ENCODE results near the gene CDK14.

CDK14 gene

GRCh38 chr7:90972906-90973550 lies 376.9 kb downstream of the CDK14 start:
- peak; percentile 51 for DNase-seq

GRCh38 chr7:90977056-90977455 lies 380.9 kb downstream of the CDK14 start:
- DNase-seq = no peak

- no peak for DNase-seq
These were observed 384.4 kb downstream of the CDK14 start for GRCh38 chr7:90980545-90980944.

DNA sequence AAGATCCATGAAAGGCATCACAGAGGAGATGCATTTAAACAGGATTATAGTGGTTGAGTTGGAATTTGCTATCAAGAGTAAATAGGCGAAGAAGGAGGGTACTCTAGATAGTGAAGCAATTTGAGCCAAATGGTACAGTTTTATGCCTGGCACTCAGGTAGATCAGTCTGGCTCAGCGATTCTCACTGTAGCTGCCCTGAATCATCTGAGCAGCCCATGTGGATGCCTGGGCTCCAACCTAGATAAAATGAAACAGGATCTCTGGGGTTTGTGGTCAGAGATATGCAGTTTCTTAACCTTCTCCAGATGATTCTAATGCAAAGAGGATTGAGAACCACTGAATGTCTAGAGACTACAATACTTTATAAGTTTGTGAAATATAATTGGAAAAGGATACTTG lies 386.1 kb downstream of the CDK14 start:
- no peak for DNase-seq

- no peak for DNase-seq
These were observed 388.6 kb downstream of the CDK14 start for GRCh38 chr7:90984692-90985091.

DNA sequence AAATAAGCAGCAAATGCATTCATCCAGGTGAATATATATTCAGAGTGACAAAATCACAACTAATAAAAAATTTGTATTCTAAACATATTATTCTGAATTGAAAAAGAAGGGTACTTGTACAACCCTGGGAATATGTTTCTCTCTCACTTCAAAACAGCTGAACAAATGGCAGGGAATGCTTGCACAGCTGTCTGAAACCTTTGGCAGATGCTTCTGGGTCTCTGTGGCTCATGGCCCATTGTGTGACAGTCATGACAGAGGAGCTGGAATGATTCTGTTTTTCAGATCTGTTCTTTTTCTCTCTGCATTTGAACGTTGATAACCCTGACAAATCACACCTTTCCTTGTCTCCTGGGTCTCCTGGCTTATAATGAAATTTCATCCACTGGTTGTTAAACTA lies 392.4 kb downstream of the CDK14 start:
- no peak for DNase-seq

- no peak for DNase-seq
These were observed 393.1 kb downstream of the CDK14 start for GRCh38 chr7:90988996-90989765.

DNA sequence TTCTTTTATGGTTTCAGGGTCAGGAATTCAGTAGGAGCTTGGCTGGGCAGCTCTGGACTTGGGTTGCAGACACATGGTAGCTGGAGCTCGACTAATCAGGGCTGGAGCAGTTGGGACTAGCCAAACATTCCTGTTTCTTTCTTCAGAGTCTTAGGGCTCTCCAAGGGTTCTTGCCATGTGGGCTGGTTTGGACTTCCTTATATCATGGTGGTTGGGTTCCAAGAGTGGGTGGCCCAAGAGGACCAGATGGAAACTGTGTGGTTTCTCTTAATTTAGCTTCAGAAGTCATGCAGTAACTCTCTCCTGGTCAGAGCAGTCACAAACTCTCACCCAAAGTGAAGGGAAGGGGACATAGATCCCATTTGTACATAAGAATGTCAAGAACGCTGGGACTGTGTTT lies 398.0 kb downstream of the CDK14 start:
- DNase-seq = no peak

GRCh38 chr7:90994601-90995000 lies 398.5 kb downstream of the CDK14 start:
- no peak for DNase-seq

GRCh38 chr7:90995996-90996395 lies 399.9 kb downstream of the CDK14 start:
- no peak for DNase-seq

GRCh38 chr7:90999989-91000979 lies 404.2 kb downstream of the CDK14 start:
- DNase-seq = peak; percentile 8

DNA sequence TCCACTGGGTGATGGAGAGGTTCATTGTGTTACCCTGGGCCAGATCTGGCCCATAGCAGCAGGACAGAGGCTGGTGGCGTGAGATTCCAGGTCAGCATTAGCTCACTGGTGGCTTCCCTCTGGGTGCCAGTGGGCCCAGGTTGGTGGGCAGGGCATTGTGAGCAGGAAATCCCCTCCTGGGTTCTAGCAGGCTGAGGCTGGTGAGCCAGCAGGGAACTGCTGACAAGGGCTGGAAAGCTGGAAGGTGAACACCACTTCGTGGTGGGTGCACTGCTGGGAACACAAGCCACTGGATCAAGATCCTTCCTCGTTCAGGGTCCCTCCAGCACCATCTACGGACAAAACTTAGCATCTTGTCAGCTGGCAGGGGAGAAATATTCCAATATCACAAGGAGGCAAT lies 408.9 kb downstream of the CDK14 start:
- DNase-seq = no peak

DNA sequence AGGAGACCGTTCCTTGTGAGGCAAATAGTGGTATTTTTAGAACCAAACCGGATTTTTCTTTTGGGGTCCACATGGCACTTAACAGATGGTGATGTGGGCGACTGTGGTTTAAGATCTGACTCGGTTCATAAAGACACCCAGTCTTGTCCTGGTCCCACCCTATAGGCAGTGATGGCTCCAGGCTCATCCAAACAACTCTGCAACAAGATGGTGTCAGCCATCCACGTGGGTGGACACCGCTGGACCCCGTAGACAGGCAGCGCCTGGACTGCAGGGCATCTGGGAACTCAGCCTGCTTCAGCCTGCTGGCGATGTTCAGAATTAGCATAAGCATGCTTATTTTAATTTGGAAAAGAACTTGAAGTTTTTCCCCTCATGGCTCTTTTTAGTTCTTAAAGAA lies 409.7 kb downstream of the CDK14 start:
- DNase-seq = no peak

GRCh38 chr7:91007371-91007770 lies 411.2 kb downstream of the CDK14 start:
- no peak for DNase-seq

DNA sequence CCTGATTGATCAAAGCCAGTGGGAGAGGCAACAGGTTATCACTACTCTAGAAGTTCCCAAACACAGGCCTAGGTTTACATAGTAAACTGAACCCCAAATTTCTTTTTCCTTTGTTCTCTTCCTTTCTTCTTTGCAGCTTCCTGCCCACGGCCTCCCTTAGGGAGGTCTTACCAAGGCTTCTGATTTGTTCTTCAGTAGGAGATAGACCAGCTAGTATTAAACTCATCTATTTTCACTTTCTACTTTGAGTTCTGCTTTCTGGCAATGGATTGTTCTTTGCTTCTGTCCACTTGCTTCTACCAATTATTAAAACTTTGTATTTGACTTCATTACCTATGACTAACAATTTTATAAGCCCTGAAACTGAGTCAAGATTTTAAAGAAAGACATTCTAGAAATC lies 417.0 kb downstream of the CDK14 start:
- DNase-seq = no peak

- no peak for DNase-seq
These were observed 423.7 kb downstream of the CDK14 start for GRCh38 chr7:91019686-91020385.

DNA sequence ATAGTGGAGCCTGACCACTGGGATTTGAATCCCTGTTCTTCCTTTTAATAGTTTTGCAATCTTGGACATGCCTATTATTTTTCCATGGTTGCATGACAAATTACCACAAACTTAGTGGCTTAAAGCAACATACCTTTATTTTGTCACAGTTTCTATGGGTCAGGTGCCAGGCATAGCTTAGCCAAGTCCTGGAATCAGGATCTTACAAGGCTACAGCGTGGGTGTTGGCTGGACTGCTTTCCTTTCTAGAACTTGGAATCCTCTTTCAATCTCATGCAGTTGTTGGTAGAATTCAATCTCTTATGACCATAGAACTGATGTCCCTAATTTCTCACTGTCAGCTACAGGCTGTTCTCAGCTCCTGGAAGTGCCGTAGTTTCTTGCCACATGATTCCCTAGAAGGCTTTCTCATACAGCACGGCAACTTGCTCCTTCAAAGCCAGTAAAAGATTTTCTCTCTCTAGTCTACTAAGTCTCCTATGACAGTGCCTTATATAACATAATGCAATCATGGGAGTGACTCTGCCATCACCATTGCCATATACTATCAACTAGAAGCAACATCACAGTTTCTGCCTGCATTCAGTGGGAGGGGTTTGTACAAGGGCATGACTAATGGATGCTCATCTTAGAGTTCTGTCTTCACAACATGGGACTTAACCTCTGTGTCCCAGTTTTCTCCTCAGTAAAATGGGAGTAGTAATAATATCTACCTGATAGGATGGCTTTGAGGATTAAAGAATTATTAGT lies 424.7 kb downstream of the CDK14 start:
- no peak for DNase-seq

DNA sequence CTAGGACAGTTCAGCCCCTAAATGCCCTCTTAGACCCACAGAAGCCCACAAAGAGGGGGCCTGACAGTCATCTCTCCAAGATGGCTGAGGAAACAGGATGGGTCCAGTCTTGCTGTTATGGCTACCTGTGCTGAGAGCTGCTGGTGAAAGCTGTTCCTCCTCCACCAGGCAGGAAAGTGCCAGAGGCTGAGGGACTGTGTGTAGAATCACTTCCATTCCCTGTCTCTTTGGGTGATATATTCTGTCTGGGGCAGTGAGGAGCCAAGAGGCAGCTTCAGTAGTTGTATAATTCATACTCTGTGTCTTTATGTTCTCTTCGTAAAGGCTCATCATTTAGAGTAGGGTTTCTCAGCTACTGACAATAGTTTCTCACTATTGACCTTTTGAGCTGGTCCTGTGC lies 425.8 kb downstream of the CDK14 start:
- no peak for DNase-seq

- DNase-seq = no peak
These were observed 429.8 kb downstream of the CDK14 start for GRCh38 chr7:91025906-91026390.

- no peak for DNase-seq
These were observed 433.6 kb downstream of the CDK14 start for GRCh38 chr7:91029688-91030087.

- no peak for DNase-seq
These were observed 434.7 kb downstream of the CDK14 start for GRCh38 chr7:91030680-91031380.

All from eye (tissue), 1 donor.